ENCODE data around the gene IGSF11. TPM values are rescaled to one million over a fixed set of nuclear protein-coding genes. Genes with fewer than 3 reads are reported as not detected.

IGSF11 gene
- total RNA-seq, 2 experiments from 2014 or later: 0.53 to 0.58 TPM

- Histone ChIP-seq H3K4me1 (ENCODE audit: insufficient read depth, low read length) (no peaks in the 10 kb centered on the region), H3K9me3 (ENCODE audit: control insufficient read depth in 1 of 2, insufficient read depth in 1 of 2, low read length in 2 of 2) (no peaks in the 10 kb centered on the region), H3K27ac (ENCODE audit: low read depth in 1 of 2, low read length in 2 of 2) (no peak overlapping the region), H3K36me3 (ENCODE audit: insufficient read depth, low read length) (no peaks in the 10 kb centered on the region), H3K4me3 (ENCODE audit: low read length) (no peak overlapping the region), H3K27me3 (ENCODE audit: control insufficient read depth in 1 of 2, insufficient read depth in 2 of 2, low read length in 2 of 2) (no peaks in the 10 kb centered on the region)
- no peak overlapping the region for H3K27ac Mint-ChIP-seq
- H3K36me3 Mint-ChIP-seq (ENCODE audit: low read depth): no peaks in the 10 kb centered on the region
- intact Hi-C loops (cut with DNase I, micrococcal nuclease): no loop called here
- CTCF ChIA-PET: interaction anchor here (1.5 kb wide), 1 partner anchor 18 kb away, joined by 3 read pairs; no protein-coding TSS in a partner anchor
- POLR2A ChIA-PET: interaction anchor here (0.6 kb wide), 1 partner anchor 20 kb away, joined by 3 read pairs; no protein-coding TSS in a partner anchor
- peaks cover 8% of the 10 kb centered on the region for H3K27me3 Mint-ChIP-seq
- no peaks in the 10 kb centered on the region for H3K9me3 Mint-ChIP-seq
- H3K4me3 Mint-ChIP-seq: no peak overlapping the region
- no peak for TF ChIP-seq CTCF (IDR thresholded peaks at IDR 0.05)
- ATAC-seq (ENCODE audit: poor library complexity) (no peak), DNase-seq (no peak)
- no peaks in the 10 kb centered on the region for H3K4me1 Mint-ChIP-seq (ENCODE audit: low read depth)
Observed at GRCh38 chr3:118968640-118969039, 66.0 kb downstream of the IGSF11 start.

- Histone ChIP-seq H3K27me3 (ENCODE audit: control insufficient read depth in 1 of 2, insufficient read depth in 2 of 2, low read length in 2 of 2) (no peaks in the 10 kb centered on the region), H3K4me3 (ENCODE audit: low read length) (no peak overlapping the region), H3K4me1 (ENCODE audit: insufficient read depth, low read length) (no peaks in the 10 kb centered on the region), H3K27ac (ENCODE audit: low read depth in 1 of 2, low read length in 2 of 2) (no peak overlapping the region), H3K9me3 (ENCODE audit: control insufficient read depth in 1 of 2, insufficient read depth in 1 of 2, low read length in 2 of 2) (no peaks in the 10 kb centered on the region), H3K36me3 (ENCODE audit: insufficient read depth, low read length) (no peaks in the 10 kb centered on the region)
- intact Hi-C loops (cut with DNase I, micrococcal nuclease): no loop called here
- H3K4me1 Mint-ChIP-seq (ENCODE audit: low read depth): no peaks in the 10 kb centered on the region
- ATAC-seq (ENCODE audit: poor library complexity) (no peak), DNase-seq (no peak)
- peaks cover 8% of the 10 kb centered on the region for H3K27me3 Mint-ChIP-seq
- ChIA-PET CTCF (interaction anchor here (1.5 kb wide), 1 partner anchor 19 kb away, joined by 3 read pairs; no protein-coding TSS in a partner anchor), POLR2A (interaction anchor here (0.6 kb wide), 1 partner anchor 20 kb away, joined by 3 read pairs; no protein-coding TSS in a partner anchor)
- no peak overlapping the region for H3K27ac Mint-ChIP-seq
- H3K4me3 Mint-ChIP-seq: no peak overlapping the region
- no peaks in the 10 kb centered on the region for H3K36me3 Mint-ChIP-seq (ENCODE audit: low read depth)
- TF ChIP-seq CTCF (IDR thresholded peaks at IDR 0.05): no peak
- H3K9me3 Mint-ChIP-seq: no peaks in the 10 kb centered on the region
Observed at GRCh38 chr3:118968111-118968510, 66.5 kb downstream of the IGSF11 start.

GRCh38 chr3:118966700-118967099, 67.9 kb downstream of the IGSF11 start:
- intact Hi-C loops (cut with DNase I, micrococcal nuclease): no loop called here
- H3K4me1 Mint-ChIP-seq (ENCODE audit: low read depth): no peaks in the 10 kb centered on the region
- H3K9me3 Mint-ChIP-seq: no peaks in the 10 kb centered on the region
- Histone ChIP-seq H3K4me1 (ENCODE audit: insufficient read depth, low read length) (no peaks in the 10 kb centered on the region), H3K27ac (ENCODE audit: low read depth in 1 of 2, low read length in 2 of 2) (no peak overlapping the region), H3K4me3 (ENCODE audit: low read length) (no peak overlapping the region), H3K9me3 (ENCODE audit: control insufficient read depth in 1 of 2, insufficient read depth in 1 of 2, low read length in 2 of 2) (no peaks in the 10 kb centered on the region), H3K36me3 (ENCODE audit: insufficient read depth, low read length) (no peaks in the 10 kb centered on the region), H3K27me3 (ENCODE audit: control insufficient read depth in 1 of 2, insufficient read depth in 2 of 2, low read length in 2 of 2) (no peaks in the 10 kb centered on the region)
- no peak for DNase-seq
- ATAC-seq (ENCODE audit: poor library complexity): no peak
- no peak overlapping the region for H3K4me3 Mint-ChIP-seq
- ChIA-PET CTCF (no interaction called here), POLR2A (no interaction called here)
- peaks cover 8% of the 10 kb centered on the region for H3K27me3 Mint-ChIP-seq
- no peak overlapping the region for H3K27ac Mint-ChIP-seq
- H3K36me3 Mint-ChIP-seq (ENCODE audit: low read depth): no peaks in the 10 kb centered on the region
- TF ChIP-seq CTCF (IDR thresholded peaks at IDR 0.05): no peak
